Spleen (tissue), 7 donors: ENCODE measurements around the gene MAZ.

Experiments used
- POLR2A ChIP-seq, 3 donors: fragments of 450-650 bp; IDR thresholded peaks; one replicate each; pipeline ENCODE4 v1.5.1; 2017; ENCODE audit warnings: antibody characterized with exemption in 3 of 3, mild to moderate bottlenecking in 1 of 3
- POLR2AphosphoS5 ChIP-seq, 3 donors: sonication (generic); formaldehyde crosslinking; IDR thresholded peaks; one replicate each; pipeline ENCODE4 v1.5.1; 2017; ENCODE audit warnings: antibody characterized with exemption in 3 of 3
- TF ChIP-seq, protein P1 (sequence below), 11 experiments: fragments of 200-600 bp in 7 of 11; fragments of 450-650 bp in 4 of 11; sonication (generic) in 4 of 11; IDR thresholded peaks in 8 of 11; conservative IDR thresholded peaks in 3 of 11; 1 replicate in 7 of 11; 2 replicates in 4 of 11; pipeline versions ENCODE4 v1.4.0 to v1.8.0; 2016 to 2021; ENCODE audit warnings: antibody characterized with exemption in 11 of 11, inconsistent platforms in 4 of 11, mild to moderate bottlenecking in 1 of 11
- donor health status: DM: no; HTN: no; CAD: no; lungs with moderate emphysema.
- donor health status: DM: no; HTN: no; CAD: no.
- donor health status: DM: no; HTN: no; CAD: no.

DNA sequence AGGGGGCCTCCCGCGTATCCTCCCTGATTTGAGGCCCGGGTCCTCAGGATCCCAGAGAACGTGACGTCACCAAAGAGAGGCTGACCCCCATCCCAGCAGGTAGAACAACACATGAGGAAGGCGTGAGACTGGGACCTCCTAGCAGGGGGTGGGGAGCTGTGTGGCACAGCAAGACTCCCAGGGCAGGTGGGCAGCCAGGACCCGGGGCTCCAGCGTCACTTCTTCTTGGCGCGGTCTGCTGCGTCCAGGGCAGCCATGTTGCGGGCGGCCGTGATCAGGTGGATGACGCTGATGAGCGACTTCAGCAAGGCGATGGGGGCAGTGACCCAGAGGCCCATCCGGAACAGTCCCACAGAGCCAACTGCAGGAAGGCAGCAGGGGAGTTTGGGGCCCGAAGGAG is 52.6 kb downstream of the MAZ start:
- TF ChIP-seq, protein P1, sequence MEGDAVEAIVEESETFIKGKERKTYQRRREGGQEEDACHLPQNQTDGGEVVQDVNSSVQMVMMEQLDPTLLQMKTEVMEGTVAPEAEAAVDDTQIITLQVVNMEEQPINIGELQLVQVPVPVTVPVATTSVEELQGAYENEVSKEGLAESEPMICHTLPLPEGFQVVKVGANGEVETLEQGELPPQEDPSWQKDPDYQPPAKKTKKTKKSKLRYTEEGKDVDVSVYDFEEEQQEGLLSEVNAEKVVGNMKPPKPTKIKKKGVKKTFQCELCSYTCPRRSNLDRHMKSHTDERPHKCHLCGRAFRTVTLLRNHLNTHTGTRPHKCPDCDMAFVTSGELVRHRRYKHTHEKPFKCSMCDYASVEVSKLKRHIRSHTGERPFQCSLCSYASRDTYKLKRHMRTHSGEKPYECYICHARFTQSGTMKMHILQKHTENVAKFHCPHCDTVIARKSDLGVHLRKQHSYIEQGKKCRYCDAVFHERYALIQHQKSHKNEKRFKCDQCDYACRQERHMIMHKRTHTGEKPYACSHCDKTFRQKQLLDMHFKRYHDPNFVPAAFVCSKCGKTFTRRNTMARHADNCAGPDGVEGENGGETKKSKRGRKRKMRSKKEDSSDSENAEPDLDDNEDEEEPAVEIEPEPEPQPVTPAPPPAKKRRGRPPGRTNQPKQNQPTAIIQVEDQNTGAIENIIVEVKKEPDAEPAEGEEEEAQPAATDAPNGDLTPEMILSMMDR (IDR thresholded peaks at IDR 0.05 in 8 of 11, conservative IDR thresholded peaks at IDR 0.05 in 3 of 11): no peak
- TF ChIP-seq POLR2AphosphoS5 (IDR thresholded peaks at IDR 0.05) (no peak), POLR2A (IDR thresholded peaks at IDR 0.05) (no peak)
